ENCODE measurements around the gene PODN. TPM values are rescaled to one million over a fixed set of nuclear protein-coding genes. Genes with fewer than 3 reads are reported as not detected.

PODN gene
- total RNA-seq, 1 donor = 9.1 TPM

- TF ChIP-seq CTCF (IDR thresholded peaks at IDR 0.05; ENCODE audit: insufficient read depth, low read depth, low read length) = no peak
- no peak for DNase-seq (ENCODE audit: low read depth)
- H3K4me3 ChIP-seq (ENCODE audit: low read depth, low read length) = no peak overlapping the region
These were observed 6.5 kb downstream of the PODN start for GRCh38 chr1:53068314-53069099.

- TF ChIP-seq CTCF (IDR thresholded peaks at IDR 0.05; ENCODE audit: insufficient read depth, low read depth, low read length) = no peak
- no peak for DNase-seq (ENCODE audit: low read depth)
- no peak overlapping the region for H3K4me3 ChIP-seq (ENCODE audit: low read depth, low read length)
These were observed 7.3 kb downstream of the PODN start for GRCh38 chr1:53069265-53069662.

- no peak for DNase-seq (ENCODE audit: low read depth)
- no peak overlapping the region for H3K4me3 ChIP-seq (ENCODE audit: low read depth, low read length)
- TF ChIP-seq CTCF (IDR thresholded peaks at IDR 0.05; ENCODE audit: insufficient read depth, low read depth, low read length) = no peak
These were observed 7.8 kb downstream of the PODN start for GRCh38 chr1:53069663-53070327.

GRCh38 chr1:53070621-53071020 lies 8.6 kb downstream of the PODN start:
- no peak for TF ChIP-seq CTCF (IDR thresholded peaks at IDR 0.05; ENCODE audit: insufficient read depth, low read depth, low read length)
- no peak overlapping the region for H3K4me3 ChIP-seq (ENCODE audit: low read depth, low read length)
- no peak for DNase-seq (ENCODE audit: low read depth)

- TF ChIP-seq CTCF (IDR thresholded peaks at IDR 0.05; ENCODE audit: insufficient read depth, low read depth, low read length) = no peak
- no peak overlapping the region for H3K4me3 ChIP-seq (ENCODE audit: low read depth, low read length)
- DNase-seq (ENCODE audit: low read depth) = no peak
These were observed 9.3 kb downstream of the PODN start for GRCh38 chr1:53071167-53071865.

GRCh38 chr1:53071915-53072314 lies 9.9 kb downstream of the PODN start:
- DNase-seq (ENCODE audit: low read depth) = no peak
- no peak for TF ChIP-seq CTCF (IDR thresholded peaks at IDR 0.05; ENCODE audit: insufficient read depth, low read depth, low read length)
- H3K4me3 ChIP-seq (ENCODE audit: low read depth, low read length) = no peak overlapping the region

Data from fibroblast of villous mesenchyme (primary cell).